ENCODE data around the gene AUTS2. TPM values are rescaled to one million over a fixed set of nuclear protein-coding genes. Genes with fewer than 3 reads are reported as not detected.

Gene AUTS2
- polyA plus RNA-seq, 1 donor from 2014 or later, result 97.3 TPM

GRCh38 chr7:70135656-70136055 is 537.4 kb downstream of the AUTS2 start:
- Histone ChIP-seq H3K27me3 (ENCODE audit: insufficient read depth, low read depth, low read length) (no peaks in the 10 kb centered on the region), H3K27ac (ENCODE audit: low read length) (no peak overlapping the region), H3F3A (ENCODE audit: insufficient read depth, low read length, poor library complexity, severe bottlenecking) (peaks cover 11% of the 10 kb centered on the region), H2AFZ (ENCODE audit: low read depth, low read length) (no peak overlapping the region), H3K4me3 (ENCODE audit: low read length) (no peak overlapping the region), H3K4me2 (ENCODE audit: low read length) (no peak overlapping the region), H3K9me3 (ENCODE audit: low read length) (no peaks in the 10 kb centered on the region), H3K9me2 (ENCODE audit: insufficient read depth, low read length) (no peaks in the 10 kb centered on the region), H3K79me2 (replicated peaks; ENCODE audit: insufficient read depth, low read length) (no peaks in the 10 kb centered on the region), H4K20me1 (ENCODE audit: insufficient read depth) (no peaks in the 10 kb centered on the region), H3K9ac (ENCODE audit: low read length) (no peak overlapping the region), H3K36me3 (ENCODE audit: insufficient read depth, low read length) (no peaks in the 10 kb centered on the region)
- TF ChIP-seq RAD21 (conservative IDR thresholded peaks at IDR 0.05) (no peak), SMC3 (conservative IDR thresholded peaks at IDR 0.05; ENCODE audit: poor library complexity) (no peak), MXI1 (conservative IDR thresholded peaks at IDR 0.05; ENCODE audit: poor library complexity, severe bottlenecking) (no peak)

- no peaks in the 10 kb centered on the region for H3K9me3 ChIP-seq (ENCODE audit: low read length)
- H2AFZ ChIP-seq (ENCODE audit: low read depth, low read length), result no peak overlapping the region
- no peaks in the 10 kb centered on the region for H3K36me3 ChIP-seq (ENCODE audit: insufficient read depth, low read length)
- H3K9me2 ChIP-seq (ENCODE audit: insufficient read depth, low read length), result no peaks in the 10 kb centered on the region
- no peaks in the 10 kb centered on the region for H3K27me3 ChIP-seq (ENCODE audit: insufficient read depth, low read depth, low read length)
- TF ChIP-seq TAF1 (IDR thresholded peaks at IDR 0.05; ENCODE audit: low read depth), result no peak
- no peak for TF ChIP-seq MXI1 (conservative IDR thresholded peaks at IDR 0.05; ENCODE audit: poor library complexity, severe bottlenecking)
- no peak for TF ChIP-seq CTCF (IDR thresholded peaks at IDR 0.05; ENCODE audit: poor library complexity, severe bottlenecking)
- no peak for TF ChIP-seq EP300 (conservative IDR thresholded peaks at IDR 0.05; ENCODE audit: poor library complexity, severe bottlenecking)
- TF ChIP-seq RAD21 (conservative IDR thresholded peaks at IDR 0.05), result no peak
- no peak for TF ChIP-seq EZH2 (IDR thresholded peaks at IDR 0.05; ENCODE audit: borderline replicate concordance, insufficient read depth, low read length, poor library complexity, severe bottlenecking)
- no peak for TF ChIP-seq SMC3 (conservative IDR thresholded peaks at IDR 0.05; ENCODE audit: poor library complexity)
- no peak for TF ChIP-seq POLR2AphosphoS5 (IDR thresholded peaks at IDR 0.05)
- TF ChIP-seq REST (IDR thresholded peaks at IDR 0.05; ENCODE audit: borderline replicate concordance), result no peak
- H3K4me2 ChIP-seq (ENCODE audit: low read length), result no peak overlapping the region
- no peak overlapping the region for H3K27ac ChIP-seq (ENCODE audit: low read length)
- H3K79me2 ChIP-seq (replicated peaks; ENCODE audit: insufficient read depth, low read length), result no peaks in the 10 kb centered on the region
- peaks cover 11% of the 10 kb centered on the region for H3F3A ChIP-seq (ENCODE audit: insufficient read depth, low read length, poor library complexity, severe bottlenecking)
- no peak overlapping the region for H3K4me3 ChIP-seq (ENCODE audit: low read length)
- H3K9ac ChIP-seq (ENCODE audit: low read length), result no peak overlapping the region
- no peaks in the 10 kb centered on the region for H4K20me1 ChIP-seq (ENCODE audit: insufficient read depth)
Measured at GRCh38 chr7:70137126-70137525, 538.9 kb downstream of the AUTS2 start.
